ENCODE measurements around the gene GNL2. TPM values are rescaled to one million over a fixed set of nuclear protein-coding genes. Genes with fewer than 3 reads are reported as not detected.
A peak's percentile ranks its signal among the peaks of the same experiment; 100 is the strongest.

The GNL2 gene
- polyA plus RNA-seq (2013, experiment 1 of 2): 150 TPM
- 150 TPM for polyA plus RNA-seq (2013, experiment 2 of 2)

DNA sequence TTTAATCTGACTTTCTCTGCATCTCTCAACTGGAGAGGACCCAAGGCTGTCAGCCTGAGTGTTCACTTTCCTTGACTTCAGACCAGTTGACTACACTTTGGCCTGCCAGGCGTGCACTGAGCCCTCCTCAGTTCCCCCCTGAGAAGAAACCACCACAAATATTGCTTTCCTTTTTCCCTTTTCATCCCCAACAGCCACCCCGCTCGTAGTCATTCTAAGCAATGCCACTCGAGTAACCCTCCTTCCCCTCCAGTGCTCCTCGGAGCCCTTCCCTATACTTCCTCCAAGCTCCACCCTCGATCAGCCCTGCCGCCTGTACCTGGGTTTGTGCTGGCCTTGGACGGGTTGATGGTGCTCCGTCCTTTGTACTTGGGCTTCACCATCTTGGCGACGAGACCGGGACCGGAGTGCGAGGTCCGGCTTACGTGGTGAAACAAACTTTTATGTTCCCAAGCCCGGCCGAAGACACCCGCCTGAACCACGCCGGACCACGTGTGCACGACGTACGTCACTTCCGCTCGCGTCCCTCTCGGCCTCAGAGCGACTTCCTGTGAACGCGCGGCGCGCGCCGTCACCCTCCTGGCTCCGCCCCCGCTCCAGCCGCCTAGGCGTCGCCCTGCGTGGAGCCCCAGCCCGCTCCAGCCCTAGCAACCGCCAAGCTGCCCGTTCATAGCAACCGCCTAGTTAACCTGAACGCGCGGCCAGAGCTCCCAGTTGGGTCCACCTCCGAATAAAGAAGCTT is at the start of gene GNL2:
Gene GNL2, minus strand, starts transcription at position 498 of the 742 bp plus-strand sequence. Its CDS starts 115 bp downstream, at position 383.
- Histone ChIP-seq H3K18ac (ENCODE audit: low read depth in 1 of 2, low read length in 2 of 2) (peak within 1 kb of the TSS; percentile 85 to 95), H3K79me1 (replicated peaks; ENCODE audit: low read length, poor library complexity, severe bottlenecking) (peaks cover 2% of the 10 kb centered on the region), H3K14ac (ENCODE audit: low read length in 2 of 2) (no peak within 1 kb of the TSS), H3K9ac (ENCODE audit: low read length) (peak within 1 kb of the TSS; percentile 99), H3K27me3 (ENCODE audit: control insufficient read depth in 1 of 2, insufficient read depth in 1 of 2, low read length in 2 of 2) (no peaks in the 10 kb centered on the region), H3K4me2 (ENCODE audit: low read length, poor library complexity, severe bottlenecking) (peak within 1 kb of the TSS; percentile 87), H3K27ac (ENCODE audit: low read length, poor library complexity, severe bottlenecking) (peak within 1 kb of the TSS; percentile 58), H2AK5ac (ENCODE audit: low read length, severe bottlenecking) (no peak within 1 kb of the TSS), H3K4me1 (ENCODE audit: control insufficient read depth, insufficient read depth, low read depth, low read length) (peaks cover 4% of the 10 kb centered on the region), H2AFZ (ENCODE audit: low read depth, low read length) (peak within 1 kb of the TSS; percentile 93), H3K9me3 (ENCODE audit: control insufficient read depth, low read length) (no peaks in the 10 kb centered on the region), H2BK15ac (ENCODE audit: low read depth, poor library complexity, severe bottlenecking) (peak within 1 kb of the TSS; percentile 93), H3K23ac (ENCODE audit: low read length in 2 of 2) (no peak within 1 kb of the TSS), H4K91ac (ENCODE audit: low read length) (peak within 1 kb of the TSS; percentile 85), H2BK12ac (ENCODE audit: low read length in 2 of 2) (peak within 1 kb of the TSS in 1 of 2 experiments; percentile 21), H3K4ac (ENCODE audit: low read depth in 1 of 2, low read length in 2 of 2) (peak within 1 kb of the TSS; percentile 14 to 84), H2BK5ac (ENCODE audit: low read depth, low read length, poor library complexity, severe bottlenecking) (no peak within 1 kb of the TSS), H4K8ac (ENCODE audit: low read length) (no peak within 1 kb of the TSS), H3K4me3 (ENCODE audit: insufficient read depth in 1 of 2, low read depth in 1 of 2, low read length in 2 of 2) (peak within 1 kb of the TSS; percentile 90 to 99), H2BK120ac (ENCODE audit: low read depth, low read length) (no peak within 1 kb of the TSS), H3K36me3 (ENCODE audit: control insufficient read depth in 1 of 2, insufficient read depth in 2 of 2, low read depth in 1 of 2, low read length in 2 of 2) (peaks cover 3 to 31% of the 10 kb centered on the region in 2 experiments)
- peak; percentile 97 for DNase-seq
- 0% methylated on average over 50 of the region's 51 CpGs for WGBS

DNA sequence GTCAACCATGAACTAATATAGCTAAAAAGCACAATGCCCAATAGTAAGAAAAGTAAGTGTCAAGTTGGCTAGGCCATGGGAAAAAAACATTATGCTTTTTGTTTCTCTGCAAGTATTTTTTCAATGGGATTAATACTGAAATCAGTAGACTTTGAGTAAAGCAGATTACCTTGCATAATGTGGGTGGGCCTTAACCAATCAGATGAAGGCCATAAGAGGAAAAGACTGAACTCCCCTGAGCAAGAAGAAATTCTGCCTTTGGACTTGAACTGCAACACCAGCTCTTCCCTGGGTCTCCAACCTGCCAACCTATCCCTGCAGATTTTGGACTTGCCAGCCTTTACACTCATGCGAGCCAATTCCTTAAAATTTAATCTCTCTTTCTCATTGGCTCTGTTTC is 45.3 kb upstream of the GNL2 start:
- no peak overlapping the region for H2BK12ac ChIP-seq (ENCODE audit: low read length in 2 of 2)
- no peaks in the 10 kb centered on the region for H3K4me1 ChIP-seq (ENCODE audit: control insufficient read depth, insufficient read depth, low read depth, low read length)
- H2BK15ac ChIP-seq (ENCODE audit: low read depth, poor library complexity, severe bottlenecking): no peak overlapping the region
- no peaks in the 10 kb centered on the region for H3K79me1 ChIP-seq (replicated peaks; ENCODE audit: low read length, poor library complexity, severe bottlenecking)
- H3K27ac ChIP-seq (ENCODE audit: low read length, poor library complexity, severe bottlenecking): no peak overlapping the region
- H3K27me3 ChIP-seq (ENCODE audit: control insufficient read depth in 1 of 2, insufficient read depth in 1 of 2, low read length in 2 of 2): peaks cover 62 to 79% of the 10 kb centered on the region in 2 experiments
- H3K4me3 ChIP-seq (ENCODE audit: insufficient read depth in 1 of 2, low read depth in 1 of 2, low read length in 2 of 2): no peak overlapping the region
- H3K9ac ChIP-seq (ENCODE audit: low read length): no peak overlapping the region
- H3K23ac ChIP-seq (ENCODE audit: low read length in 2 of 2): no peak overlapping the region
- H4K91ac ChIP-seq (ENCODE audit: low read length): no peak overlapping the region
- 70% methylated on average over 1 of the region's 1 CpG for WGBS
- H3K4me2 ChIP-seq (ENCODE audit: low read length, poor library complexity, severe bottlenecking): no peak overlapping the region
- no peaks in the 10 kb centered on the region for H3K36me3 ChIP-seq (ENCODE audit: control insufficient read depth in 1 of 2, insufficient read depth in 2 of 2, low read depth in 1 of 2, low read length in 2 of 2)
- H2BK120ac ChIP-seq (ENCODE audit: low read depth, low read length): no peak overlapping the region
- no peak overlapping the region for H2BK5ac ChIP-seq (ENCODE audit: low read depth, low read length, poor library complexity, severe bottlenecking)
- no peak overlapping the region for H4K8ac ChIP-seq (ENCODE audit: low read length)
- H2AK5ac ChIP-seq (ENCODE audit: low read length, severe bottlenecking): no peak overlapping the region
- H3K14ac ChIP-seq (ENCODE audit: low read length in 2 of 2): no peak overlapping the region
- DNase-seq: no peak
- H2AFZ ChIP-seq (ENCODE audit: low read depth, low read length): no peak overlapping the region
- no peak overlapping the region for H3K4ac ChIP-seq (ENCODE audit: low read depth in 1 of 2, low read length in 2 of 2)
- H3K18ac ChIP-seq (ENCODE audit: low read depth in 1 of 2, low read length in 2 of 2): no peak overlapping the region
- peaks cover 23% of the 10 kb centered on the region for H3K9me3 ChIP-seq (ENCODE audit: control insufficient read depth, low read length)

- no peaks in the 10 kb centered on the region for H3K79me1 ChIP-seq (replicated peaks; ENCODE audit: low read length, poor library complexity, severe bottlenecking)
- WGBS: 77% methylated on average over 6 of the region's 6 CpGs
These were observed 40.7 kb upstream of the GNL2 start for GRCh38 chr1:37636435-37636834.

DNA sequence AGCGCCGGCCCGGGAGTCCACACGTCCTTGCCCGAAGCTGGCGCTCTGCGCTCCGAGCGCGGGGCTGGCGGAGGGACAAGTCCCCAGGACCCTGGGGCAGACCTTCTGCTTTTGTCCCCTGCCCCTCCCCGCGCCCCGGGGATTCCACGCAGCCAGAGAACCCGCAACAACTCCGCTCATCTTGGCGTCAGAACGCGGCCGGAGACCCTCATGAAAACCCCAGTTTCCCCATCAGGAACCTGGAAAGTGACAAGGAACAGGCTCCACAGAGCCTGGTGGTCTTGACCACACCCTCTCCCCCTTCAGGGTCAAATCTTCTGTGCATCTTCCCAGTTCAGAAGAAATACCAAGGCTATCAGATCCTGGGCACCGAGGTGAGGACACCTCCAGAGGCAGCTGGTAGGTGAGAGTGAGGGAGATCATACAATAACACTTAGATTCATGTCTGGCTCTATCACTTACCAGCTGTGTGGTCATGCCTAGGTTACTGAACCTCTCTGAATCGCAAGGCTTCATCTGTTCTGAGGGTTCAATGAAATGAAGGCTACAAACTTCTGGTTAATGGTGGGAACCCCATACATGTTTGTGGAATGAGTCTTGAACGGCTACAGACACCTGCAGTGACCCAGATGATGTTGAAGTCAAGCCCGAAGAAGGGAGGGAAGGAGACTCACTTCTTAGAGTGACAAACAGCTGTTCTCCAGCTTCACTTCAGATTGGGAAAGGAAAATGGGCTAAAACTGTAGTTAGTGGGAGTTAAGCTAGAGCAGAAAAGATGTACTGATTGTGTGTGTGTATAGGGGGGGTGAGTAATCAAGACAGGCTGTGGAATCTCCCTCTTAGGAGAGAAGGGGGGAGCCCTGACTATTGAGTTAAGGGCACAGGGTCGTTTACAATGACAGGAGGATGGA is 39.5 kb upstream of the GNL2 start:
- H3K4me1 ChIP-seq (ENCODE audit: control insufficient read depth, insufficient read depth, low read depth, low read length): peaks cover 10% of the 10 kb centered on the region
- H2AK5ac ChIP-seq (ENCODE audit: low read length, severe bottlenecking): no peak overlapping the region
- H3K36me3 ChIP-seq (ENCODE audit: control insufficient read depth in 1 of 2, insufficient read depth in 2 of 2, low read depth in 1 of 2, low read length in 2 of 2): no peaks in the 10 kb centered on the region
- no peak overlapping the region for H2AFZ ChIP-seq (ENCODE audit: low read depth, low read length)
- no peak overlapping the region for H3K9ac ChIP-seq (ENCODE audit: low read length)
- no peak overlapping the region for H3K4me3 ChIP-seq (ENCODE audit: insufficient read depth in 1 of 2, low read depth in 1 of 2, low read length in 2 of 2)
- H3K4ac ChIP-seq (ENCODE audit: low read depth in 1 of 2, low read length in 2 of 2): no peak overlapping the region
- no peak overlapping the region for H2BK15ac ChIP-seq (ENCODE audit: low read depth, poor library complexity, severe bottlenecking)
- H3K23ac ChIP-seq (ENCODE audit: low read length in 2 of 2): peak overlapping the region in 1 of 2 experiments; percentile 87
- H4K8ac ChIP-seq (ENCODE audit: low read length): no peak overlapping the region
- no peak for DNase-seq
- H2BK12ac ChIP-seq (ENCODE audit: low read length in 2 of 2): no peak overlapping the region
- H3K4me2 ChIP-seq (ENCODE audit: low read length, poor library complexity, severe bottlenecking): peak overlapping the region; percentile 33
- H3K27ac ChIP-seq (ENCODE audit: low read length, poor library complexity, severe bottlenecking): no peak overlapping the region
- 19% methylated on average over 24 of the region's 26 CpGs for WGBS
- H3K27me3 ChIP-seq (ENCODE audit: control insufficient read depth in 1 of 2, insufficient read depth in 1 of 2, low read length in 2 of 2): peaks cover 83 to 93% of the 10 kb centered on the region in 2 experiments
- H3K14ac ChIP-seq (ENCODE audit: low read length in 2 of 2): no peak overlapping the region
- H4K91ac ChIP-seq (ENCODE audit: low read length): no peak overlapping the region
- no peaks in the 10 kb centered on the region for H3K9me3 ChIP-seq (ENCODE audit: control insufficient read depth, low read length)
- no peak overlapping the region for H3K18ac ChIP-seq (ENCODE audit: low read depth in 1 of 2, low read length in 2 of 2)
- no peaks in the 10 kb centered on the region for H3K79me1 ChIP-seq (replicated peaks; ENCODE audit: low read length, poor library complexity, severe bottlenecking)
- no peak overlapping the region for H2BK5ac ChIP-seq (ENCODE audit: low read depth, low read length, poor library complexity, severe bottlenecking)
- no peak overlapping the region for H2BK120ac ChIP-seq (ENCODE audit: low read depth, low read length)

More at GRCh38 chr1:37636435-37636834, 40.7 kb upstream of the GNL2 start:
- Histone ChIP-seq H3K14ac (ENCODE audit: low read length in 2 of 2) (no peak overlapping the region), H4K8ac (ENCODE audit: low read length) (no peak overlapping the region), H2BK5ac (ENCODE audit: low read depth, low read length, poor library complexity, severe bottlenecking) (no peak overlapping the region), H3K36me3 (ENCODE audit: control insufficient read depth in 1 of 2, insufficient read depth in 2 of 2, low read depth in 1 of 2, low read length in 2 of 2) (no peaks in the 10 kb centered on the region), H3K9ac (ENCODE audit: low read length) (no peak overlapping the region), H2BK12ac (ENCODE audit: low read length in 2 of 2) (no peak overlapping the region), H3K4me2 (ENCODE audit: low read length, poor library complexity, severe bottlenecking) (no peak overlapping the region), H3K27ac (ENCODE audit: low read length, poor library complexity, severe bottlenecking) (no peak overlapping the region), H3K9me3 (ENCODE audit: control insufficient read depth, low read length) (peaks cover 8% of the 10 kb centered on the region), H3K18ac (ENCODE audit: low read depth in 1 of 2, low read length in 2 of 2) (no peak overlapping the region), H3K23ac (ENCODE audit: low read length in 2 of 2) (no peak overlapping the region), H2BK15ac (ENCODE audit: low read depth, poor library complexity, severe bottlenecking) (no peak overlapping the region), H2AFZ (ENCODE audit: low read depth, low read length) (no peak overlapping the region), H2BK120ac (ENCODE audit: low read depth, low read length) (no peak overlapping the region), H3K4me1 (ENCODE audit: control insufficient read depth, insufficient read depth, low read depth, low read length) (peaks cover 10% of the 10 kb centered on the region), H3K4ac (ENCODE audit: low read depth in 1 of 2, low read length in 2 of 2) (no peak overlapping the region), H4K91ac (ENCODE audit: low read length) (no peak overlapping the region), H3K27me3 (ENCODE audit: control insufficient read depth in 1 of 2, insufficient read depth in 1 of 2, low read length in 2 of 2) (peaks cover 80 to 90% of the 10 kb centered on the region in 2 experiments), H2AK5ac (ENCODE audit: low read length, severe bottlenecking) (no peak overlapping the region), H3K4me3 (ENCODE audit: insufficient read depth in 1 of 2, low read depth in 1 of 2, low read length in 2 of 2) (no peak overlapping the region)
- DNase-seq: no peak
